ENCODE measurements around the gene EFCAB6.

The EFCAB6 gene

DNA sequence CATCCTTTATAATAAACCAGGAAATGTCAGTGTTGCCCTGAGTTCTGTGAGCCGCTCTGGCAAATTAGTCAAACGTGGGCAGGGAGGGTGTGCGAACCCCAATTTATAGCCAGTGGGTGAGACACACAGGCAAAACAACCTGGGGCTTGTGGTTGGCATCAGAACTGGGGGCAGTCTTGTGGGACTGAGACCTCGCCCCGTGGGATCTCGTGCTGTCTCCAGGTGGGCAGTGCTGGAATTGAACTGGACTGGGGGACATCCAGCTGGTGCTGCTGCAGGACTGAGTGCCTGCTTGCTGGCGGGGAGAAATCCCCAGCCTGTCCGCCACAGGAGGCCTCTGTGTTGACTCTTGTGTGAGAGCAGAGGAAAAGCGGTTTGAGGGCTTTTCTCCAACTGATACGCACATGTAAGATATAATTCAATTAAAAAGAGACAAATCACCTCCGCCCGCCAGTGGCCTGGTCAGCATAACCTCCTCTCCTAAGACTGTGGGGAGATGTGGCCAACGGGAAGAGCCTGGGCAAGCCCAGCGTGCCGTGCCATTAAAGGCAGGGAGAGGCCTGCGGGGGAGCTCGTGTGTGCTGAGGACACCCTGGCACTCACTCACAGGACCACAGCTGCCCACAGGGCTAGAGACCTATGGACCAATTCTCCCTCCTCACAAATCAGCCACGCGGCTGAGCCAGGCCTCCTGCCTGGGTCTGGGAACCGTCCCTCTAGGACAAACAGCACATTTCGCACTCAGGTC is 31.9 kb upstream of the EFCAB6 start:
- no peak overlapping the region for H3K9ac ChIP-seq (ENCODE audit: low read length)

GRCh38 chr22:43841742-43842141 is 29.6 kb upstream of the EFCAB6 start:
- no peak overlapping the region for H3K9ac ChIP-seq (ENCODE audit: low read length)
- no peaks in the 10 kb centered on the region for H3K9me3 ChIP-seq (ENCODE audit: control insufficient read depth, low read length)
- no peaks in the 10 kb centered on the region for H3K36me3 ChIP-seq (ENCODE audit: control insufficient read depth, insufficient read depth, low read length)
- no peaks in the 10 kb centered on the region for H3K27me3 ChIP-seq (ENCODE audit: control insufficient read depth, insufficient read depth, low read length)
- H3K4me1 ChIP-seq (ENCODE audit: control insufficient read depth, insufficient read depth, low read length): no peaks in the 10 kb centered on the region
- H3K4me3 ChIP-seq (ENCODE audit: low read length): no peak overlapping the region

More for the DNA sequence above, 31.9 kb upstream of the EFCAB6 start:
- no peaks in the 10 kb centered on the region for H3K9me3 ChIP-seq (ENCODE audit: control insufficient read depth, low read length)
- no peaks in the 10 kb centered on the region for H3K27me3 ChIP-seq (ENCODE audit: control insufficient read depth, insufficient read depth, low read length)
- H3K36me3 ChIP-seq (ENCODE audit: control insufficient read depth, insufficient read depth, low read length): no peaks in the 10 kb centered on the region
- no peak overlapping the region for H3K4me3 ChIP-seq (ENCODE audit: low read length)
- no peaks in the 10 kb centered on the region for H3K4me1 ChIP-seq (ENCODE audit: control insufficient read depth, insufficient read depth, low read length)

DNA sequence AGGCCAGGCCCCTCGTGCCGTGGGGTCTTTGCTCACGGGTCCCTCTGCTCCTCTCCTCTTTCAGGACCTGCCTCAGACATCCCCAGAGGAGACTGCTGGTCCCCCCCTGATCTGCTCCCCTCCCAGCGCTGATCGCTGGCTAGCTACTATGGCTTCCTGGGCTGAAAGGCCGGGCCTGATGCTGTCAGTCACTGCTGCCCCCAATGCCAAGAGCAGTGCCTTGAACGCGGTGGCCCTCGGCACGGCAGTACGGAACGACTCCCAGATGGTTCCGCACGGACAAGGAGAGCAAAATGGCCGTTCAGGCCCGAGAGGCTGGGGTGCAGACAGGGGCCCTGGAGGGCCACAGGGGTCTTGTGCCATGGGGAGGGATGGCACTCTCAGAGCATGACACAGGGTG is 28.7 kb upstream of the EFCAB6 start:
- Histone ChIP-seq H3K9ac (ENCODE audit: low read length) (no peak overlapping the region), H3K4me1 (ENCODE audit: control insufficient read depth, insufficient read depth, low read length) (no peaks in the 10 kb centered on the region), H3K27me3 (ENCODE audit: control insufficient read depth, insufficient read depth, low read length) (no peaks in the 10 kb centered on the region), H3K36me3 (ENCODE audit: control insufficient read depth, insufficient read depth, low read length) (no peaks in the 10 kb centered on the region), H3K4me3 (ENCODE audit: low read length) (no peak overlapping the region), H3K9me3 (ENCODE audit: control insufficient read depth, low read length) (no peaks in the 10 kb centered on the region)

DNA sequence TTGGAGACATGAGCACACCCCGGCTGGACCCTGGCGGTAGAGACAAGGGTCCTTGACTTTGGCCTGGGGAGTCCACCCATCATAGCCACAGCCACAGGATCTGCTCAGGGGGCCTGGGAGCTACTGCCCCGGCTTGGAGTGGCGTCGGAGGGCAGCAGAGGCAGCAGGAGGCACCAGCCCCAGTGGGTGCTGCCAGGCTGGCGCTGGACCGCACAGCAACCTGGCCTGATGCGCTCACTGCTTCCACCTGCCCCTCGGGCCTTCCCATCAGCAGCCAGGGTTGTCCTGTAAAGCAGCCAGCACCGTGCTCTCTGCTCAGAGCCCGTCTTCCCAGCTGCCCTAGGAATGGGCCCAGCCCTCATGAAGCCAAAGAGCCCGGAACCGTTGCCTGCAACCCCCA is 28.3 kb upstream of the EFCAB6 start:
- Histone ChIP-seq H3K4me3 (ENCODE audit: low read length) (no peak overlapping the region), H3K9ac (ENCODE audit: low read length) (no peak overlapping the region), H3K36me3 (ENCODE audit: control insufficient read depth, insufficient read depth, low read length) (no peaks in the 10 kb centered on the region), H3K27me3 (ENCODE audit: control insufficient read depth, insufficient read depth, low read length) (peaks cover 3% of the 10 kb centered on the region), H3K4me1 (ENCODE audit: control insufficient read depth, insufficient read depth, low read length) (no peaks in the 10 kb centered on the region), H3K9me3 (ENCODE audit: control insufficient read depth, low read length) (no peaks in the 10 kb centered on the region)

DNA sequence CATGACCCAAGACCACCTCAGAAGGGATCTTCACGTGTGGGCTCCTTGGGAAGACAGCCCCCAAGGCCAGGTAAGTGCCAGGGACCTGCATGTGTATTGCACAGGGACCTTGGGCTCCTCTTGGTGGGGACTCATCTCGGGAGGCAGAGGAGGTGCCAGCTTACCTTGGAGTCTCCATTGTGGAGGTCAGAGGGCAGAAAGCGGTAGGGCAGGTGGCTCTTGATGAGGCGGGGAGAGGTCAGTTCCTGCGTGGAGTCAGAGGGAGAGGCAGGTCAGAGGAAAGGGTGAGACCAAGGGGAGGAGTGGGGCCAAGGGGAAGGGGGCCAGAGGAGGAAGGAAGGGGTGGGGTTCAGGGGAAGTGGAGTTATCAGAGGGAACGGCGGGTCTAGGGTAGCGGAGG is 27.7 kb upstream of the EFCAB6 start:
- no peaks in the 10 kb centered on the region for H3K36me3 ChIP-seq (ENCODE audit: control insufficient read depth, insufficient read depth, low read length)
- H3K9me3 ChIP-seq (ENCODE audit: control insufficient read depth, low read length): no peaks in the 10 kb centered on the region
- no peaks in the 10 kb centered on the region for H3K4me1 ChIP-seq (ENCODE audit: control insufficient read depth, insufficient read depth, low read length)
- H3K27me3 ChIP-seq (ENCODE audit: control insufficient read depth, insufficient read depth, low read length): peaks cover 3% of the 10 kb centered on the region
- no peak overlapping the region for H3K4me3 ChIP-seq (ENCODE audit: low read length)
- no peak overlapping the region for H3K9ac ChIP-seq (ENCODE audit: low read length)

DNA sequence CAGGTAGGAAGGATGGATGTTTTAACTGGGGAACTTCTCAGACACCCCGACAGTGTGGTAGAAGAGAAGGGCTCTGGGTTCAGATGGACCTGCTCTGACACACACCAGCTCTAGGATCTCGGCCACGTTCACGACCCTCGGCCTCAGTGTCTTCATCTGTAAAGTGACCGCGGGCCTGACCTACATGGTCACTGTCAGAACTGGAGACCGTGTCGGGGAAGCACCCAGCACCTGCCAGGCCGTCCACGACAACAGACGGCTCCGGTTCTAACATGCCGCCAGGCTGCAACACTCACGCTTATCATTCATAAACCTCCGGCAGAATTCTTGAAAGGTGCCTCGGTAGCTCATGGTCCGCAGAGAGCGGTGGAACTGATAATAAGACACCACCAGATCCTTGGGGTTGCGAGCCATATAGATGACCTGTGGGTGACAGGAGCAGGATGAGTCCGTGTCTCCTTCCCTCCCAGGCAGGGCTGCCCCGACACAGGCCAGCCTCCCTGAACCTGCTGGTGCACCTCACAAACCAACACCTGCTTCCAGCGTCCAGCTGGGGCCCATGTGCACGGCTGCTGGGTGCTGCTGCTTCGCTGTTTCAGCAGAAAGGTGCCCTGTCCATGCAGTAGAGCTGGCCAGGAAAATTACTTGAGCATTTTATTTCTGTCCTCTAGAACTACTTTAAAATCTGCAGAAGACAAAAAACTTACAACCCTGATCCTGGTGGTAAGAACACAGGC is 26.6 kb upstream of the EFCAB6 start:
- Histone ChIP-seq H3K9me3 (ENCODE audit: control insufficient read depth, low read length) (no peaks in the 10 kb centered on the region), H3K9ac (ENCODE audit: low read length) (no peak overlapping the region), H3K27me3 (ENCODE audit: control insufficient read depth, insufficient read depth, low read length) (peaks cover 3% of the 10 kb centered on the region), H3K4me1 (ENCODE audit: control insufficient read depth, insufficient read depth, low read length) (no peaks in the 10 kb centered on the region), H3K36me3 (ENCODE audit: control insufficient read depth, insufficient read depth, low read length) (no peaks in the 10 kb centered on the region), H3K4me3 (ENCODE audit: low read length) (no peak overlapping the region)

DNA sequence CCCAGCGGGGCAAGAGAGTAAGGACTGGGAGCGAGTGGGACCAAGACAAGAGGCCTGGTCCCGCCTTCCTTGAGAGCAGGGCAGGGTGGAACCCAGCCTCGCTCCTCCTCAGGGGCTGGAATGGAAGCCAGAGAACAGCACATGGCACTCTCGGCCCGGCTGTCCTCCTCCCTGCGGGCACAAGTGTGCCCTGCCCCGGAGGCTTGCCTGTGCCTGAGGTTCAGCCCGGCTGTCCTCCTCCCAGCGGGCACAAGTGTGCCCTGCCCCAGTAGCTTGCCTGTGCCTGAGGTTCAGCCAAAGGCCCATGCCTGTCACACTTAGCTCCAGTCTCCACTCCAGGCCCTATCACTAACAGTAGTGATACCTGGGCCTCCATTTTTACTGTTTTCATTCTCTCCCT is 26.1 kb upstream of the EFCAB6 start:
- Histone ChIP-seq H3K4me1 (ENCODE audit: control insufficient read depth, insufficient read depth, low read length) (no peaks in the 10 kb centered on the region), H3K9me3 (ENCODE audit: control insufficient read depth, low read length) (no peaks in the 10 kb centered on the region), H3K4me3 (ENCODE audit: low read length) (no peak overlapping the region), H3K27me3 (ENCODE audit: control insufficient read depth, insufficient read depth, low read length) (peaks cover 3% of the 10 kb centered on the region), H3K9ac (ENCODE audit: low read length) (no peak overlapping the region), H3K36me3 (ENCODE audit: control insufficient read depth, insufficient read depth, low read length) (no peaks in the 10 kb centered on the region)

- Histone ChIP-seq H3K4me1 (ENCODE audit: control insufficient read depth, insufficient read depth, low read length) (no peaks in the 10 kb centered on the region), H3K27me3 (ENCODE audit: control insufficient read depth, insufficient read depth, low read length) (peaks cover 3% of the 10 kb centered on the region), H3K4me3 (ENCODE audit: low read length) (no peak overlapping the region), H3K36me3 (ENCODE audit: control insufficient read depth, insufficient read depth, low read length) (no peaks in the 10 kb centered on the region), H3K9ac (ENCODE audit: low read length) (no peak overlapping the region), H3K9me3 (ENCODE audit: control insufficient read depth, low read length) (no peaks in the 10 kb centered on the region)
Measured at GRCh38 chr22:43837666-43838065, 25.6 kb upstream of the EFCAB6 start.

DNA sequence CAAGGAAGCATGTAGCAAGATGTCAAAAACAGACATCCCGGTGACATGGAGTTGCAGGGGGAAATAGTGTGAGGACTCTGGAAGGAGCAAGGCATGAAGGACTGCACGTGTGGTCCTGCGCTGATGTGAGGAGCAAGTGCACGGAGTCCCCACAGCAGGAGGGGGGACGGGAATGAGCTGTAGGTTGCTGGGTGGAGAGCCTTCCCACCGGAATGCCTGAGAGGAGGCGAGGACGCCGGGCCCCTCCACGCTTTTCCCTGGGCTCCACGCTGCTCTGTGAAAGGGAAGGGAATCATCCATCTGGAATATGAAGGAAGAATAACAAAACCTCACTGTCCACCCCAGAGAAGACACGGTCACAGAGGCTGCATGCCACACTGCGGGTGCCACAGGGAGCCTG is 23.6 kb upstream of the EFCAB6 start:
- no peaks in the 10 kb centered on the region for H3K4me1 ChIP-seq (ENCODE audit: control insufficient read depth, insufficient read depth, low read length)

DNA sequence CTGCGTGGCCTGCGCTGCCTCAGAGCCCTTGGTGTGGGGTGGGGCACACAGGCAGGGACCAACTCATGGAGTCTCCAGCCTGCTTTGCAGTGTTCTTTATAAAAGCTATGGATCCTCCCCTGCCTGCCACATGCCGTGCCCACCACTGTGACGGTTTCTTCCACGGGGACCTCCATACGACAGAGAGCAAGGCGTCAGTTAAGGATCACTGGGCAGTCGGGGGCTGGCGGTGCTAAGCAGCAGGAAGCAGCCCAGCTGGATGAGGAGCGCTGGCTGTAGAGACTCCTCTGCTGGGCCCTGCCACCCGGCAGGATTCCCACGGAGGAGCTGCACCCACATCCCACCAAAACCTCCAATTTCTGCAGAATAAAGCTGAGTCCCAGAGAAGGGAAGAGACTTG is 23.1 kb upstream of the EFCAB6 start:
- H3K9ac ChIP-seq (ENCODE audit: low read length): no peak overlapping the region
- H3K4me1 ChIP-seq (ENCODE audit: control insufficient read depth, insufficient read depth, low read length): no peaks in the 10 kb centered on the region
- no peak overlapping the region for H3K4me3 ChIP-seq (ENCODE audit: low read length)
- no peaks in the 10 kb centered on the region for H3K9me3 ChIP-seq (ENCODE audit: control insufficient read depth, low read length)
- H3K36me3 ChIP-seq (ENCODE audit: control insufficient read depth, insufficient read depth, low read length): no peaks in the 10 kb centered on the region
- H3K27me3 ChIP-seq (ENCODE audit: control insufficient read depth, insufficient read depth, low read length): peaks cover 3% of the 10 kb centered on the region

More for the DNA sequence above, 23.6 kb upstream of the EFCAB6 start:
- Histone ChIP-seq H3K9ac (ENCODE audit: low read length) (no peak overlapping the region), H3K9me3 (ENCODE audit: control insufficient read depth, low read length) (no peaks in the 10 kb centered on the region), H3K27me3 (ENCODE audit: control insufficient read depth, insufficient read depth, low read length) (peaks cover 3% of the 10 kb centered on the region), H3K4me3 (ENCODE audit: low read length) (no peak overlapping the region), H3K36me3 (ENCODE audit: control insufficient read depth, insufficient read depth, low read length) (no peaks in the 10 kb centered on the region)

- no peaks in the 10 kb centered on the region for H3K9me3 ChIP-seq (ENCODE audit: control insufficient read depth, low read length)
- H3K4me1 ChIP-seq (ENCODE audit: control insufficient read depth, insufficient read depth, low read length): no peaks in the 10 kb centered on the region
- H3K36me3 ChIP-seq (ENCODE audit: control insufficient read depth, insufficient read depth, low read length): no peaks in the 10 kb centered on the region
- H3K4me3 ChIP-seq (ENCODE audit: low read length): no peak overlapping the region
- H3K9ac ChIP-seq (ENCODE audit: low read length): no peak overlapping the region
- H3K27me3 ChIP-seq (ENCODE audit: control insufficient read depth, insufficient read depth, low read length): peaks cover 3% of the 10 kb centered on the region
Measured at GRCh38 chr22:43833286-43834240, 21.5 kb upstream of the EFCAB6 start.
